Neural cell (in vitro differentiated cells): ENCODE data around the gene PIGM. TPM values are rescaled to one million over a fixed set of nuclear protein-coding genes. Genes with fewer than 3 reads are reported as not detected.

ENCODE experiments used
- H2AFZ ChIP-seq: fragments of 200-600, 300-800 bp; sonication (generic), shearing (Covaris generic); 2 replicates; pipeline ENCODE4 v1.6.0; 2014; ENCODE audit warnings: low read depth, mild to moderate bottlenecking, antibody characterized with exemption, low read length, moderate library complexity
- H3F3A ChIP-seq: fragments of 200-600 bp; shearing (Covaris generic); 2 replicates; pipeline ENCODE4 v1.6.1; 2016; ENCODE audit warnings: mild to moderate bottlenecking, moderate library complexity, mixed read lengths, antibody characterized with exemption, low read length; ENCODE audit not compliant: insufficient read depth, poor library complexity, severe bottlenecking
- H3K27ac ChIP-seq: fragments of 200-600, 300-800 bp; sonication (generic), shearing (Covaris generic); 2 replicates; pipeline ENCODE4 v1.5.1; 2014; ENCODE audit warnings: mild to moderate bottlenecking, low read length, moderate library complexity
- H3K27me3 ChIP-seq: fragments of 300-800, 200-600 bp; sonication (generic), shearing (Covaris generic); 2 replicates; pipeline ENCODE4 v1.6.0; 2014; ENCODE audit warnings: mild to moderate bottlenecking, low read depth, low read length, moderate library complexity; ENCODE audit not compliant: insufficient read depth
- H3K36me3 ChIP-seq: fragments of 300-800, 200-600 bp; sonication (generic), shearing (Covaris generic); 2 replicates; pipeline ENCODE4 v1.5.1; 2014; ENCODE audit warnings: mild to moderate bottlenecking, antibody characterized with exemption, low read length, moderate library complexity; ENCODE audit not compliant: insufficient read depth
- H3K4me2 ChIP-seq: fragments of 300-800, 200-600 bp; sonication (generic), shearing (Covaris generic); 2 replicates; pipeline ENCODE4 v1.6.0; 2014; ENCODE audit warnings: mild to moderate bottlenecking, low read length
- H3K4me3 ChIP-seq: fragments of 300-800, 200-600 bp; sonication (generic), shearing (Covaris generic); 2 replicates; pipeline ENCODE4 v1.5.1; 2014; ENCODE audit warnings: mild to moderate bottlenecking, low read length, moderate library complexity
- H3K79me2 ChIP-seq: fragments of 200-600 bp; shearing (Covaris generic); replicated peaks from 2 replicates; pipeline ENCODE4 v1.6.0; 2014; ENCODE audit warnings: mild to moderate bottlenecking, low read length, moderate library complexity; ENCODE audit not compliant: insufficient read depth
- H3K9ac ChIP-seq: fragments of 300-800, 200-600 bp; sonication (generic), shearing (Covaris generic); 2 replicates; pipeline ENCODE4 v1.6.1; 2016; ENCODE audit warnings: mild to moderate bottlenecking, low read length, mixed read lengths
- H3K9me2 ChIP-seq: fragments of 200-600 bp; shearing (Covaris generic); 2 replicates; pipeline ENCODE4 v1.6.1; 2016; ENCODE audit warnings: mild to moderate bottlenecking, low read length, mixed read lengths; ENCODE audit not compliant: insufficient read depth
- H3K9me3 ChIP-seq: fragments of 200-600, 300-800 bp; sonication (generic), shearing (Covaris generic); 2 replicates; pipeline ENCODE4 v1.6.1; 2016; ENCODE audit warnings: mild to moderate bottlenecking, mixed run types, low read length, moderate library complexity, mixed read lengths
- H4K20me1 ChIP-seq: fragments of 200-600 bp; shearing (Covaris generic); 2 replicates; pipeline ENCODE4 v1.6.1; 2016; ENCODE audit warnings: mild to moderate bottlenecking, mixed run types; ENCODE audit not compliant: insufficient read depth
- EP300 ChIP-seq: fragments of 450-650 bp; conservative IDR thresholded peaks from 2 replicates; pipeline ENCODE4 v1.6.1; 2014; ENCODE audit warnings: antibody characterized with exemption, mild to moderate bottlenecking, moderate library complexity; ENCODE audit not compliant: poor library complexity, severe bottlenecking
- EZH2 ChIP-seq: fragments of 200-600, 300-800 bp; shearing (Covaris generic), sonication (generic); IDR thresholded peaks from 2 replicates; pipeline ENCODE4 v1.6.1; 2014; ENCODE audit warnings: antibody characterized with exemption, low read length, borderline replicate concordance, mild to moderate bottlenecking; ENCODE audit not compliant: insufficient read depth, poor library complexity, severe bottlenecking
- MXI1 ChIP-seq: fragments of 450-650 bp; conservative IDR thresholded peaks from 2 replicates; pipeline ENCODE4 v1.6.1; 2014; ENCODE audit warnings: antibody characterized with exemption, mild to moderate bottlenecking; ENCODE audit not compliant: poor library complexity, severe bottlenecking
- POLR2AphosphoS5 ChIP-seq: IDR thresholded peaks from 2 replicates; pipeline ENCODE4 v1.6.1; 2012
- RAD21 ChIP-seq: fragments of 450-650 bp; conservative IDR thresholded peaks from 2 replicates; pipeline ENCODE4 v1.6.1; 2014; ENCODE audit warnings: antibody characterized with exemption, mild to moderate bottlenecking, moderate library complexity
- SMC3 ChIP-seq: fragments of 450-650 bp; conservative IDR thresholded peaks from 2 replicates; pipeline ENCODE4 v1.6.1; 2014; ENCODE audit warnings: antibody characterized with exemption, mild to moderate bottlenecking, moderate library complexity; ENCODE audit not compliant: poor library complexity
- TAF1 ChIP-seq: IDR thresholded peaks from 2 replicates; pipeline ENCODE4 v1.6.1; 2012; ENCODE audit warnings: low read depth
- polyA plus RNA-seq: library from polyadenylated mRNA; depleted of rRNA; stranded (reverse); fragments of >200 nt; gene quantifications from 2 replicates; pipeline ENCODE4 v1.2.3, GENCODE V29; 2014
- TF ChIP-seq, protein P1 (sequence below): IDR thresholded peaks from 2 replicates; pipeline ENCODE4 v1.6.1; 2012; ENCODE audit warnings: borderline replicate concordance
- TF ChIP-seq, protein P2 (sequence below): fragments of 450-650 bp; IDR thresholded peaks from 2 replicates; pipeline ENCODE4 v1.5.1; 2014; ENCODE audit warnings: antibody characterized with exemption, mild to moderate bottlenecking, moderate library complexity; ENCODE audit not compliant: poor library complexity, severe bottlenecking

PIGM gene
- polyA plus RNA-seq, 1 donor from 2014 or later = 3.8 TPM

DNA sequence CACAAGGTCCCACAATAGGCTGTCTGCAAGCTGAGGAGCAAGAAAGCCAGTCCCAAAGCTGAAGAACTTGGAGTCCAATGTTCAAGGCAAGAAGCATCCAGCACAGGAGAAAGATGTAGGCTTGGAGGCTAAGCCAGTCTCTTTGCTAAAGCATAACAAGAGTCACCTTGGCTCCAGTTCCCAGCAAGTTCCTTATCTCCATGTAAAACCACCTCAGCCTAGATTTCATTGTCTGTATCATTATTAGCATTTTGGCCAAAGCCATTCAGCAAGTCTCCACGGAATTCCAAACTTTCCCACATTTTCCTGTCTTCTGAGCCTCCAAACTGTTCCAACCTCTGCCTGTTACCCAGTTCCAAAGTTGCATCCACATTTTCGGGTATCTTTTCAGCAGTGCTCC lies 36.9 kb downstream of the PIGM start:
- TF ChIP-seq TAF1 (no peak), RAD21 (no peak), POLR2AphosphoS5 (no peak), EZH2 (no peak), MXI1 (no peak), EP300 (no peak), SMC3 (no peak)
- TF ChIP-seq, protein P1, sequence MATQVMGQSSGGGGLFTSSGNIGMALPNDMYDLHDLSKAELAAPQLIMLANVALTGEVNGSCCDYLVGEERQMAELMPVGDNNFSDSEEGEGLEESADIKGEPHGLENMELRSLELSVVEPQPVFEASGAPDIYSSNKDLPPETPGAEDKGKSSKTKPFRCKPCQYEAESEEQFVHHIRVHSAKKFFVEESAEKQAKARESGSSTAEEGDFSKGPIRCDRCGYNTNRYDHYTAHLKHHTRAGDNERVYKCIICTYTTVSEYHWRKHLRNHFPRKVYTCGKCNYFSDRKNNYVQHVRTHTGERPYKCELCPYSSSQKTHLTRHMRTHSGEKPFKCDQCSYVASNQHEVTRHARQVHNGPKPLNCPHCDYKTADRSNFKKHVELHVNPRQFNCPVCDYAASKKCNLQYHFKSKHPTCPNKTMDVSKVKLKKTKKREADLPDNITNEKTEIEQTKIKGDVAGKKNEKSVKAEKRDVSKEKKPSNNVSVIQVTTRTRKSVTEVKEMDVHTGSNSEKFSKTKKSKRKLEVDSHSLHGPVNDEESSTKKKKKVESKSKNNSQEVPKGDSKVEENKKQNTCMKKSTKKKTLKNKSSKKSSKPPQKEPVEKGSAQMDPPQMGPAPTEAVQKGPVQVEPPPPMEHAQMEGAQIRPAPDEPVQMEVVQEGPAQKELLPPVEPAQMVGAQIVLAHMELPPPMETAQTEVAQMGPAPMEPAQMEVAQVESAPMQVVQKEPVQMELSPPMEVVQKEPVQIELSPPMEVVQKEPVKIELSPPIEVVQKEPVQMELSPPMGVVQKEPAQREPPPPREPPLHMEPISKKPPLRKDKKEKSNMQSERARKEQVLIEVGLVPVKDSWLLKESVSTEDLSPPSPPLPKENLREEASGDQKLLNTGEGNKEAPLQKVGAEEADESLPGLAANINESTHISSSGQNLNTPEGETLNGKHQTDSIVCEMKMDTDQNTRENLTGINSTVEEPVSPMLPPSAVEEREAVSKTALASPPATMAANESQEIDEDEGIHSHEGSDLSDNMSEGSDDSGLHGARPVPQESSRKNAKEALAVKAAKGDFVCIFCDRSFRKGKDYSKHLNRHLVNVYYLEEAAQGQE = no peak
- TF ChIP-seq, protein P2, sequence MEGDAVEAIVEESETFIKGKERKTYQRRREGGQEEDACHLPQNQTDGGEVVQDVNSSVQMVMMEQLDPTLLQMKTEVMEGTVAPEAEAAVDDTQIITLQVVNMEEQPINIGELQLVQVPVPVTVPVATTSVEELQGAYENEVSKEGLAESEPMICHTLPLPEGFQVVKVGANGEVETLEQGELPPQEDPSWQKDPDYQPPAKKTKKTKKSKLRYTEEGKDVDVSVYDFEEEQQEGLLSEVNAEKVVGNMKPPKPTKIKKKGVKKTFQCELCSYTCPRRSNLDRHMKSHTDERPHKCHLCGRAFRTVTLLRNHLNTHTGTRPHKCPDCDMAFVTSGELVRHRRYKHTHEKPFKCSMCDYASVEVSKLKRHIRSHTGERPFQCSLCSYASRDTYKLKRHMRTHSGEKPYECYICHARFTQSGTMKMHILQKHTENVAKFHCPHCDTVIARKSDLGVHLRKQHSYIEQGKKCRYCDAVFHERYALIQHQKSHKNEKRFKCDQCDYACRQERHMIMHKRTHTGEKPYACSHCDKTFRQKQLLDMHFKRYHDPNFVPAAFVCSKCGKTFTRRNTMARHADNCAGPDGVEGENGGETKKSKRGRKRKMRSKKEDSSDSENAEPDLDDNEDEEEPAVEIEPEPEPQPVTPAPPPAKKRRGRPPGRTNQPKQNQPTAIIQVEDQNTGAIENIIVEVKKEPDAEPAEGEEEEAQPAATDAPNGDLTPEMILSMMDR = no peak
- H3K27me3 ChIP-seq = no peaks in the 10 kb centered on the region
- no peak overlapping the region for H3K4me3 ChIP-seq

DNA sequence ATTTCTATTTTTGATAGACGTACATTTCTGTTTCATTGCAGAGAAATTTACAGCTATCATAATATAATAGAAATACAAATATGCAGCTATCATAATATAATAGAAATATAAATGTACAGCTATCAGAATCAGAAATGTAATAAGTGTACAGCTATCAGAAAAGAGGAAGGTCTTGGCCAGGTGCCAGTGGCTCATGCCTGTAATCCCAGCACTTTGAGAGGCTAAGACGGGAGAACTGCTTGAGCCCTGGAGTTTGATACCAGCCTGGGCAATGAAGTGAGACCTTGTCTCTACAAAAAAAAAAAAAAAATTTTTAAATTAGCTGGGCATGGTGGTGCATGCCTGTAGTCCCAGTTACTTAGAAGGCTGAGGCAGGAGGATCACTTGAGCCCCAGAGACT lies 37.9 kb downstream of the PIGM start:
- Histone ChIP-seq H3K36me3 (no peaks in the 10 kb centered on the region), H3K9ac (no peak overlapping the region), H3K27ac (no peak overlapping the region), H3F3A (no peaks in the 10 kb centered on the region), H3K9me2 (no peaks in the 10 kb centered on the region), H3K4me2 (no peak overlapping the region), H3K4me3 (no peak overlapping the region), H3K9me3 (no peaks in the 10 kb centered on the region), H4K20me1 (no peaks in the 10 kb centered on the region), H2AFZ (no peak overlapping the region), H3K27me3 (no peaks in the 10 kb centered on the region), H3K79me2 (no peaks in the 10 kb centered on the region)
- TF ChIP-seq MXI1 = no peak
- TF ChIP-seq POLR2AphosphoS5 = no peak
- TF ChIP-seq EZH2 = no peak
- no peak for TF ChIP-seq RAD21
- TF ChIP-seq, protein P2 = no peak
- no peak for TF ChIP-seq SMC3
- no peak for TF ChIP-seq TAF1
- no peak for TF ChIP-seq EP300
- TF ChIP-seq, protein P1 = no peak

More for the DNA sequence above, 36.9 kb downstream of the PIGM start:
- Histone ChIP-seq H3K9me3 (no peaks in the 10 kb centered on the region), H3K27ac (no peak overlapping the region), H4K20me1 (no peaks in the 10 kb centered on the region), H3K4me2 (no peak overlapping the region), H3F3A (no peaks in the 10 kb centered on the region), H2AFZ (no peak overlapping the region), H3K79me2 (no peaks in the 10 kb centered on the region), H3K36me3 (no peaks in the 10 kb centered on the region), H3K9me2 (no peaks in the 10 kb centered on the region), H3K9ac (no peak overlapping the region)
